Lower leg skin (tissue), 4 donors: Measurements from ENCODE around the gene CRIP3. TPM values are rescaled to one million over a fixed set of nuclear protein-coding genes. Genes with fewer than 3 reads are reported as not detected.

Experiments used
- DNase-seq, 2 donors: peaks; one replicate each; pipeline ENCODE4 v3.0.0-alpha.2; 2019; ENCODE audit warnings: low spot score in 2 of 2
- H3K4me3 ChIP-seq: fragments of 200-600 bp; sonication (generic); 2 replicates; pipeline ENCODE4 v1.5.1; 2017; ENCODE audit warnings: mild to moderate bottlenecking, low read depth; ENCODE audit not compliant: poor library complexity, severe bottlenecking
- POLR2A ChIP-seq, 2 donors: fragments of 450-650 bp; IDR thresholded peaks; one replicate each; pipeline ENCODE4 v1.6.1; 2016 to 2017; ENCODE audit warnings: antibody characterized with exemption in 2 of 2, mild to moderate bottlenecking in 1 of 2, moderate library complexity in 1 of 2
- WGBS, 2 donors: methylation state at CpG; one replicate each; pipeline ENCODE4 v1.1.5; 2018; 5-methylcytosine and 5-hydroxymethylcytosine counted together
- intact Hi-C: fragments of 100-400 bp; cut with DNase I; formaldehyde crosslinking; loops from one replicate; pipeline ENCODE4 v1.15.0; 2023; ENCODE audit warnings: low total_unique reads
- total RNA-seq, 4 donors: library from RNA; depleted of rRNA; stranded (reverse); fragments of >200 nt; gene quantifications; one replicate each; pipeline ENCODE4 v1.1.0, GENCODE V29; 2016
- TF ChIP-seq, protein P1 (sequence below), 3 donors: fragments of 450-650 bp; IDR thresholded peaks; one replicate each; pipeline ENCODE4 v1.5.1; 2016; ENCODE audit warnings: antibody characterized with exemption in 3 of 3, mild to moderate bottlenecking in 3 of 3, moderate library complexity in 2 of 3

The CRIP3 gene
- total RNA-seq, 4 donors from 2014 or later, result 0.30 to 4.5 TPM; not detected in 2

DNA sequence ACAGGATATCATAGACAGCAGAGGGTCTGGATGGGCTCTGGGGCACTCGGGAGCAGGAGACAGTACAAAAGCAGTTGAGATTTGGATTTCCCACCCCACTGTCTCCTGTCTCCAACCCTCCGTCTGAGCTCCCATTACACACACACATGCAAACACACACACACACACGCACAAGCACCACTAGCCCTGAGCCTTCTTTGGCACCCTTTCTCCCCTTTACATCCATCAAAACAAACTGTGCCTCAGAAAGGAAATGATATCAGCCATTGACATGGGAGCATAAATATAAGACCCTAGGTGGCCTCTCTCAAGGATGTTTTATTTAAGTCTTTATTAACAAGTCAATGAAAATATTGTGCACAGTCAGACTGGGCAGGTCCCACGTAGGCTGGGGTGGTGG, 47.8 kb downstream of the CRIP3 start:
- 88 to 89% methylated on average over 4 of the region's 4 CpGs for WGBS, 2 donors
- TF ChIP-seq POLR2A (IDR thresholded peaks at IDR 0.05), result no peak
- TF ChIP-seq, protein P1, sequence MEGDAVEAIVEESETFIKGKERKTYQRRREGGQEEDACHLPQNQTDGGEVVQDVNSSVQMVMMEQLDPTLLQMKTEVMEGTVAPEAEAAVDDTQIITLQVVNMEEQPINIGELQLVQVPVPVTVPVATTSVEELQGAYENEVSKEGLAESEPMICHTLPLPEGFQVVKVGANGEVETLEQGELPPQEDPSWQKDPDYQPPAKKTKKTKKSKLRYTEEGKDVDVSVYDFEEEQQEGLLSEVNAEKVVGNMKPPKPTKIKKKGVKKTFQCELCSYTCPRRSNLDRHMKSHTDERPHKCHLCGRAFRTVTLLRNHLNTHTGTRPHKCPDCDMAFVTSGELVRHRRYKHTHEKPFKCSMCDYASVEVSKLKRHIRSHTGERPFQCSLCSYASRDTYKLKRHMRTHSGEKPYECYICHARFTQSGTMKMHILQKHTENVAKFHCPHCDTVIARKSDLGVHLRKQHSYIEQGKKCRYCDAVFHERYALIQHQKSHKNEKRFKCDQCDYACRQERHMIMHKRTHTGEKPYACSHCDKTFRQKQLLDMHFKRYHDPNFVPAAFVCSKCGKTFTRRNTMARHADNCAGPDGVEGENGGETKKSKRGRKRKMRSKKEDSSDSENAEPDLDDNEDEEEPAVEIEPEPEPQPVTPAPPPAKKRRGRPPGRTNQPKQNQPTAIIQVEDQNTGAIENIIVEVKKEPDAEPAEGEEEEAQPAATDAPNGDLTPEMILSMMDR (IDR thresholded peaks at IDR 0.05), result no peak
- no peak overlapping the region for H3K4me3 ChIP-seq
- no peak for DNase-seq
- intact Hi-C loops, result loop anchor here (5.0 to 10.0 kb wide), 2 partner anchors 134 to 247 kb away; no protein-coding TSS in a partner anchor

DNA sequence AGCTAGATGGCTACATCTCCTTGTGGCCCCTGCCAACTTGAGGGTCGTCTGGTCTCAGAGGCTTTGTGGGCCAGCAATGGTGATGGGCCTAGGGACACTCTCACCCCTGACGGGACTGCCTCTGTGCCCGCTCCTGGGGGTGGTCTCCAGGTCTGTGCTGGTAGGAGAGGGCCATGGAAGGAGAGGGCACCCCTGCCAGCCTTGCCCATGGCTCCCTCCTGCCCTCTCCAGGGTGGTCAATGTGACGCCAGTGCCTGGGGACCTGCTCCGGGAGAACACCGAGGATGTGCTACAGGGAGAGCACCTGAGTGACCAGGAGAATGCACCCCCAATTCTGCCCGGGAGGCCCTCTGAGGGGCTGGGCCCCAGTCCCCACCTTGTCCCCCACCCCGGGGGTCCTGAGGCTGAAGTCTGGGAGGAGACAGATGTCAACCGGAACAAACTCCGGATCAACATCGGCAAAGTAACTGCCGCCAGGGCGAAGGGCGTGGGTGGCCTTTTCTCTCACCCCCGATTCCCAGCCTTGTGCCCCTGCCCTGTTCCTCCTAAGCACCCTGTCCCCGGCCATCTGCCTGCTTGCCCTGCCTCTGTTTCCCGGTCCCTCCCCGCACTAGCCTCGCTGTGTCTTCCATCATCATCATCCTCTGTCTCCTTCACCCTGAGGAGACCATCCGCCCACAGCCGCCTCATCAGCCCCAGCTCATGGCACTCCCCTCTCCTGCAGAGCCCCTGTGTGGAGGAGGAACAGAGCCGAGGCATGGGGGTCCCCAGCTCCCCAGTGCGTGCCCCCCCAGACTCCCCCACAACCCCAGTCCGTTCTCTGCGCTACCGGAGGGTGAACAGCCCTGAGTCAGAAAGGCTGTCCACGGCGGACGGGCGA, 49.6 kb downstream of the CRIP3 start:
- TF ChIP-seq POLR2A (IDR thresholded peaks at IDR 0.05), result no peak
- TF ChIP-seq, protein P1 (IDR thresholded peaks at IDR 0.05), result no peak
- intact Hi-C loops, result no loop called here
- H3K4me3 ChIP-seq, result no peak overlapping the region
- DNase-seq, result no peak
- WGBS, 2 donors, result 92 to 94% methylated on average over 29 to 30 of the region's 30 CpGs

DNA sequence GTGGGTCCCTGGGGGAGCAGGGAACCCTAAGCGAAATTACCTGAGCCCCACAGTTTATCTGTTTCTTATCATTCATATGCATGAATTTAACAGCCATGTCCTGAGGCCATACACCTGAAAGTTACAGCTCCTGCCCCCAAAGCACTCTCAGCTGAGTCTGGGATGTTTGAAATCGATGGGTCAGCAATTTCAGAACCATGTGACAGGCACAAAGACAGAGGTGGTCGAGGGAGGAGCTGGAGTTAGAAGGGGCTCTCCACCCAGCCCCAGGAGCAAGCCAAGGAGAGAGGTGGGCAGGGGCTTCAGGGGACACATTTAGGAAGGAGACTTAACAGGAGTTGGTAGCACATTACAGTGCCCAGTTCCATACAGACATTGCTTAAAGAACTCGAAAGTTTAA, 50.4 kb downstream of the CRIP3 start:
- 53 to 56% methylated on average over 4 of the region's 4 CpGs for WGBS, 2 donors
- DNase-seq, result no peak
- no peak overlapping the region for H3K4me3 ChIP-seq
- intact Hi-C loops, result no loop called here
- TF ChIP-seq, protein P1 (IDR thresholded peaks at IDR 0.05), result no peak

DNA sequence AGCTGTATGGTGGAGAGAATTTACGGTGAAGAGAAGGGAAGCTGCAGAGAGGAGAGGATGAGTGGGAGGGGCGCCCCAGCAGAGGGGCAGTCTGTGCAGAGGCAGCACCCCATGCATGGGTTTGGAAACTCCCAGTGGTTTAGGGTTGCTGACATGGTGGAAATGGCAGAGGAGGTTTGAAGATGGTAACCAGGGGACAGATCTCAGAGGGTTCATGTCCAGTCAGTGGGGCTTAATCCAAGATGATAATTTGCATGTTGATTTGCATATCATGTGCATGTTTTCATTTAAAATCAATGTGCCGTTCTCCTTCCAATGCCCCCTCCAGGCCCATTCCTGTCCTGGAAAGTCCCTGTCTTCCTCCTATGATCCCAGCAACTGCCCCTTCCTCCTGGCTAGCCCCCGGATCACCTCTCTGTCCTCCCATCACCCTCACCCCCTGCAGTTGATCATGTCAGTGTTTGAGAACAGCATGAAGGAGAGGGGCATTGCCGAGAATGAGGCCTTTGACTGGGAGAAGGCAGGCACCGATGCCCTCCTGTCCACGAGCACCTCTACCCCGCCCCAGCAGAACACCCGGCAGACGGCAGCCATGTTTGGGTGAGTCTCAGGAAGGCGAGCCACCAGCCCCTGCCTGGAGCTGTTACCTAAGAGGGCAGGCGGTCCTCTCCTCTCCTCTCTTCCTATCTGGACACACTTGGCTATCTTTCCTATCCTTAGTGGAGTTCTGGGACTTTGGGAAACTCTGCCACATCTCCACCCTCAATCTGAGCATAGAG, 51.1 kb downstream of the CRIP3 start:
- intact Hi-C loops, result no loop called here
- TF ChIP-seq POLR2A (IDR thresholded peaks at IDR 0.05), result no peak
- no peak overlapping the region for H3K4me3 ChIP-seq
- WGBS, 2 donors, result 78 to 84% methylated on average over 12 of the region's 12 CpGs
- no peak for DNase-seq

DNA sequence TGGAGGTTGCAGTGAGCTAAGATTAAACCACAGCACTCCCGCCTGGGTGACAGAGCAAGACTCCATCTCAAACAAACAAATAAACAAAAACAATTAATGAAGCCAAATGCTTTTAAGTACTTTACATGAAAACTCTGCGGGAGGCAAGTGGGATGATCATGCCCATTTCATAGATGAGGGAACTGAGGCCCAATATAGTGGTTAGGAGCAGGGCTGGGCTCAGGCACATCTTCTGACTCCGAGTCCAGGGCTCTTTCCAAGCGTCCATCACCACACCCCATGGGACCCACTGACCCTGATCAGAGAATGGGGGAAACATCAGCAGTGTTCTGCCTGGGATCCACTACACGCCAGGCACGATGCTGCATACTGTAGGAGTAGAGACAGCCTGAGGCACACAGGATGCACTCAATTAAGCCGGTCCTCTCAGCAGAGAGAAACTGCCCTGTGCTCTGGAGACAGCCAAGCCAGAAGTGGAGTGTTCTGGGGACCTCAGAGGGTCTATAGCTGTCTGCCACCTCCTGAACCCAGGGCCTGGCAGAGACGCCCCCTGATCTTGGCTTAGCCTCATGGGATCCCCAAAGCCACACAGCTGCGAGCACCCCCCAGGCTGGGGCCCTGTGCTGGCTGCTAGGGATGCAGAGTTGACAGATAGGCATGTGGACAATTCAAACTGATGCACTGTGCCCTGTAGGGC, 51.8 kb downstream of the CRIP3 start:
- intact Hi-C loops, result no loop called here
- WGBS, 2 donors, result 82 to 84% methylated on average over 9 of the region's 9 CpGs

More for the DNA sequence above, 51.8 kb downstream of the CRIP3 start:
- TF ChIP-seq POLR2A (IDR thresholded peaks at IDR 0.05), result no peak
- TF ChIP-seq, protein P1 (IDR thresholded peaks at IDR 0.05), result no peak
- no peak for DNase-seq
- no peak overlapping the region for H3K4me3 ChIP-seq

Other genes starting within 250 kb of the CRIP3 start
- gene MRPL2, start 249.4 kb downstream of the CRIP3 start, total RNA-seq, result 10 to 100 TPM; 19.0 to 37.9 (median 27.3) TPM
- 10 to 100 TPM; 18.0 to 25.7 (median 21.3) TPM for gene KLC4, start 249.2 kb downstream of the CRIP3 start, total RNA-seq
- gene PTK7, start 232.5 kb downstream of the CRIP3 start, total RNA-seq, result 10 to 100 TPM; 40.9 to 51.9 (median 49.7) TPM
- 10 to 100 TPM; 14.8 to 25.8 (median 25.5) TPM for gene SRF, start 137.6 kb downstream of the CRIP3 start, total RNA-seq
- gene CUL9, start 126.6 kb downstream of the CRIP3 start, total RNA-seq, result 10 to 100 TPM; 38.7 to 64.4 (median 47.4) TPM
- 10 to 100 TPM; 48.5 to 77.0 (median 61.2) TPM for gene DNPH1, start 79.3 kb downstream of the CRIP3 start, total RNA-seq
- under 1 TPM in 1 of 4 donors, not detected in 3; 0.08 TPM for gene TTBK1, start 65.3 kb downstream of the CRIP3 start, total RNA-seq
- gene SLC22A7, start 10.6 kb downstream of the CRIP3 start, total RNA-seq, result not detected
- 10 to 100 TPM in 3 of 4 donors, 1 to 10 TPM in 1; 9.6 to 22.9 (median 18.1) TPM for gene ZNF318, start 60.8 kb upstream of the CRIP3 start, total RNA-seq
- gene ABCC10, start 118.7 kb upstream of the CRIP3 start, total RNA-seq, result 10 to 100 TPM in 3 of 4 donors, 1 to 10 TPM in 1; 9.4 to 17.9 (median 15.9) TPM
- gene DLK2, start 146.7 kb upstream of the CRIP3 start, total RNA-seq, result 10 to 100 TPM; 29.3 to 55.0 (median 39.4) TPM
- 10 to 100 TPM; 15.9 to 30.4 (median 23.8) TPM for gene TJAP1, start 168.7 kb upstream of the CRIP3 start, total RNA-seq
- under 1 TPM in 3 of 4 donors, not detected in 1; 0.36 to 0.53 (median 0.44) TPM for gene LRRC73, start 201.5 kb upstream of the CRIP3 start, total RNA-seq
- 100 to 1,000 TPM in 1 of 4 donors, 10 to 100 TPM in 3; 82.6 to 119 (median 89.0) TPM for gene YIPF3, start 208.1 kb upstream of the CRIP3 start, total RNA-seq
- 10 to 100 TPM; 29.7 to 38.0 (median 32.4) TPM for gene POLR1C, start 208.3 kb upstream of the CRIP3 start, total RNA-seq